Lower lobe of right lung (tissue), 2 donors: ENCODE measurements around the gene PLXNB1. TPM values are rescaled to one million over a fixed set of nuclear protein-coding genes. Genes with fewer than 3 reads are reported as not detected.

Experiments used
- ATAC-seq, 2 donors: fragments of 200-7000 bp; cut with Tn5 transposase; one replicate each; pipeline ENCODE4 v1.9.1; 2020 to 2022; ENCODE audit warnings: mild to moderate bottlenecking in 2 of 2, moderate library complexity in 2 of 2
- DNase-seq: peaks from one replicate; pipeline ENCODE4 v3.0.0-alpha.2; 2020
- H3K27ac ChIP-seq: fragments of 200-600 bp; one replicate; pipeline ENCODE4 v1.8.0; 2022
- H3K27me3 ChIP-seq: fragments of 200-600 bp; one replicate; pipeline ENCODE4 v1.8.0; 2022; ENCODE audit warnings: low read depth
- H3K36me3 ChIP-seq: fragments of 200-600 bp; one replicate; pipeline ENCODE4 v1.8.0; 2022; ENCODE audit warnings: mild to moderate bottlenecking
- H3K4me1 ChIP-seq: fragments of 200-600 bp; one replicate; pipeline ENCODE4 v1.8.0; 2022
- H3K4me3 ChIP-seq: fragments of 200-600 bp; one replicate; pipeline ENCODE4 v1.8.0; 2022; ENCODE audit warnings: mild to moderate bottlenecking
- H3K9me3 ChIP-seq: fragments of 200-600 bp; one replicate; pipeline ENCODE4 v1.8.0; 2022
- CTCF ChIP-seq: fragments of 200-600 bp; IDR thresholded peaks from one replicate; pipeline ENCODE4 v1.8.0; 2022; ENCODE audit warnings: antibody characterized with exemption, mild to moderate bottlenecking
- intact Hi-C: fragments of 100-400 bp; cut with DNase I; formaldehyde crosslinking; loops from one replicate; pipeline ENCODE4 v1.11.0; 2022
- total RNA-seq: library from RNA; stranded (reverse); fragmentation: NEBNext Ultra II Directional; extraction: Animal tissue kit (Norgen Biotek cat#: 25700); gene quantifications from one replicate; pipeline ENCODE4 v1.2.1, GENCODE V29; 2021
- donor health status: DM: no; HTN: yes; CAD: no; lungs with severe emphysema.

The PLXNB1 gene
- total RNA-seq, 1 donor from 2014 or later = 94.3 TPM

GRCh38 chr3:48469046-48469915 lies 39.4 kb upstream of the PLXNB1 start:
- TF ChIP-seq CTCF = no peak
- H3K4me1 ChIP-seq = peaks cover 89% of the 10 kb centered on the region

GRCh38 chr3:48468329-48468731 lies 38.4 kb upstream of the PLXNB1 start:
- intact Hi-C loops = loop anchor here (10.0 kb wide), 1 partner anchor 86 kb away; the partner anchor contains the start of gene PFKFB4

More at GRCh38 chr3:48469046-48469915, 39.4 kb upstream of the PLXNB1 start:
- Histone ChIP-seq H3K4me3 (no peak overlapping the region), H3K27ac (peak overlapping the region; percentile 100), H3K36me3 (peaks cover 42% of the 10 kb centered on the region), H3K27me3 (no peaks in the 10 kb centered on the region), H3K9me3 (no peaks in the 10 kb centered on the region)
- no peak for DNase-seq
- no peak for ATAC-seq
- intact Hi-C loops = loop anchor here (10.0 kb wide), 1 partner anchor 86 kb away; the partner anchor contains the start of gene PFKFB4

GRCh38 chr3:48467473-48468267 lies 37.8 kb upstream of the PLXNB1 start:
- Histone ChIP-seq H3K4me1 (peaks cover 78% of the 10 kb centered on the region), H3K27ac (peak overlapping the region; percentile 100), H3K9me3 (no peaks in the 10 kb centered on the region), H3K27me3 (no peaks in the 10 kb centered on the region), H3K4me3 (peak overlapping the region; percentile 62), H3K36me3 (peaks cover 42% of the 10 kb centered on the region)
- no peak for ATAC-seq
- DNase-seq = no peak
- TF ChIP-seq CTCF = no peak
- intact Hi-C loops = loop anchor here (10.0 kb wide), 1 partner anchor 87 kb away; the partner anchor contains the start of gene PFKFB4

More at GRCh38 chr3:48468329-48468731, 38.4 kb upstream of the PLXNB1 start:
- H3K4me1 ChIP-seq = peaks cover 82% of the 10 kb centered on the region
- no peaks in the 10 kb centered on the region for H3K27me3 ChIP-seq
- H3K9me3 ChIP-seq = no peaks in the 10 kb centered on the region
- H3K4me3 ChIP-seq = no peak overlapping the region
- no peak for ATAC-seq
- H3K27ac ChIP-seq = peak overlapping the region; percentile 100
- DNase-seq = no peak
- peaks cover 42% of the 10 kb centered on the region for H3K36me3 ChIP-seq
- TF ChIP-seq CTCF = no peak

- H3K27ac ChIP-seq = peak overlapping the region; percentile 100
- no peak for TF ChIP-seq CTCF
- ATAC-seq (no peak), DNase-seq (no peak)
- peak overlapping the region; percentile 62 for H3K4me3 ChIP-seq
- peaks cover 74% of the 10 kb centered on the region for H3K4me1 ChIP-seq
- intact Hi-C loops = loop anchor here (10.0 kb wide), 1 partner anchor 88 kb away; the partner anchor contains the start of gene PFKFB4
- no peaks in the 10 kb centered on the region for H3K27me3 ChIP-seq
- peaks cover 42% of the 10 kb centered on the region for H3K36me3 ChIP-seq
- no peaks in the 10 kb centered on the region for H3K9me3 ChIP-seq
These were observed 37.2 kb upstream of the PLXNB1 start for GRCh38 chr3:48467110-48467454.

GRCh38 chr3:48466386-48467109 lies 36.7 kb upstream of the PLXNB1 start:
- ATAC-seq (peak; percentile 1 to 23), DNase-seq (peak; percentile 59)
- H3K4me1 ChIP-seq = peaks cover 69% of the 10 kb centered on the region
- intact Hi-C loops = loop anchor here (10.0 kb wide), 1 partner anchor 88 kb away; the partner anchor contains the start of gene PFKFB4
- H3K4me3 ChIP-seq = peak overlapping the region; percentile 62
- no peaks in the 10 kb centered on the region for H3K9me3 ChIP-seq
- TF ChIP-seq CTCF = no peak
- H3K27ac ChIP-seq = peak overlapping the region; percentile 100
- no peaks in the 10 kb centered on the region for H3K27me3 ChIP-seq
- peaks cover 43% of the 10 kb centered on the region for H3K36me3 ChIP-seq
